ENCODE results near the gene CTNS. TPM values are rescaled to one million over a fixed set of nuclear protein-coding genes. Genes with fewer than 3 reads are reported as not detected.

The CTNS gene
- total RNA-seq, 1 donor from 2014 or later: 12.8 TPM

DNA sequence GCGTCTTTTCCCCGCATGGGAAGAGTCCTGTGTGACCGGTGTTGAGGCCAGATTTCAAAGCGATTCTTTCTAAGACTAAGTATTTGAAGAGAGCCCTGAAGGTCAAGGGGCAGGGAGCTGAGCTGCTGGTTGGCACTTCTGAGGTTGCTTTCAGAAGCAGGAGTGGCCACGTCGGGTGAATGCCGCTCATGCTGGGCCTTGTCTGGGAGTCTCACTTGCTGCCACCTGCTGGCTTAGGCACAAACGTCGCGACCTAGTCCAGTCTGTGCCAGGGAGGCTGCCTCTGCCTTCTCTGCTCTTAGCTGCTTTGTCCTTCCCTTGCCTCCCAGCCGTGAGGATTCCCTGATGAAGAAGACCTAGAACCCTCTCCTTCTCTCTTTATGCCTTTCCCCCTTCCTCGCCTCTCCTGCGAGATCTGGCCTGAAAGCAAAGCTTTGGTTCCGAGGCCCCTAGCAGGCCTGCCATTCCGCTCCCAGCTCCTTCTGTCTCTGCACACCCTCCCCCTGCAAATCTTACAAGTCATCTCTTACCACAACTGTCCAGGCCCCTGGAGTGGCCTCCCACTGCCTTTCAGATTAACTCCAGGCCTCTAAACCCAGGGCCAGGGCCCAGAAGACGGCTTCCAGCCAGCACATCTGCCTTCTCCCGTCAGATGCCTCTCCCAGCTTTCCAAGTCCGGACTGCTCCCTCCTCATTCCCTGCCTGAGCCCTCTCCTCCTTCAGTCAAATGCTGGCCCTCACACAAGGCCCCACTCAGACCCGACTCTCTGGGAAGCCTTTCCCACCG lies 11.4 kb downstream of the CTNS start:
- Mint-ChIP-seq H3K27ac (no peak overlapping the region), H3K27me3 (no peaks in the 10 kb centered on the region), H3K9me3 (no peaks in the 10 kb centered on the region), H3K4me3 (no peak overlapping the region), H3K4me1 (peaks cover 30% of the 10 kb centered on the region), H3K36me3 (ENCODE audit: low read depth) (peaks cover 16% of the 10 kb centered on the region)
- no peak for DNase-seq
- intact Hi-C loops (cut with micrococcal nuclease): loop anchor here (1.0 kb wide), 1 partner anchor 46 kb away; no protein-coding TSS in a partner anchor
- peak; percentile 29 for ATAC-seq (ENCODE audit: low read depth)
- TF ChIP-seq, protein P1, sequence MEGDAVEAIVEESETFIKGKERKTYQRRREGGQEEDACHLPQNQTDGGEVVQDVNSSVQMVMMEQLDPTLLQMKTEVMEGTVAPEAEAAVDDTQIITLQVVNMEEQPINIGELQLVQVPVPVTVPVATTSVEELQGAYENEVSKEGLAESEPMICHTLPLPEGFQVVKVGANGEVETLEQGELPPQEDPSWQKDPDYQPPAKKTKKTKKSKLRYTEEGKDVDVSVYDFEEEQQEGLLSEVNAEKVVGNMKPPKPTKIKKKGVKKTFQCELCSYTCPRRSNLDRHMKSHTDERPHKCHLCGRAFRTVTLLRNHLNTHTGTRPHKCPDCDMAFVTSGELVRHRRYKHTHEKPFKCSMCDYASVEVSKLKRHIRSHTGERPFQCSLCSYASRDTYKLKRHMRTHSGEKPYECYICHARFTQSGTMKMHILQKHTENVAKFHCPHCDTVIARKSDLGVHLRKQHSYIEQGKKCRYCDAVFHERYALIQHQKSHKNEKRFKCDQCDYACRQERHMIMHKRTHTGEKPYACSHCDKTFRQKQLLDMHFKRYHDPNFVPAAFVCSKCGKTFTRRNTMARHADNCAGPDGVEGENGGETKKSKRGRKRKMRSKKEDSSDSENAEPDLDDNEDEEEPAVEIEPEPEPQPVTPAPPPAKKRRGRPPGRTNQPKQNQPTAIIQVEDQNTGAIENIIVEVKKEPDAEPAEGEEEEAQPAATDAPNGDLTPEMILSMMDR (IDR thresholded peaks at IDR 0.05): no peak
- ChIA-PET CTCF (interaction anchor here (0.9 to 1.9 kb wide), 3 partner anchors 12 to 599 kb away, joined by 4 to 11 read pairs (median 4); partner anchors contain the start of genes CTNS and SHPK), POLR2A (interaction anchor here (0.6 to 1.0 kb wide), 2 partner anchors 10 to 19 kb away, joined by 3 to 8 read pairs; no protein-coding TSS in a partner anchor)

GRCh38 chr17:3655766-3656165 lies 19.2 kb downstream of the CTNS start:
- Mint-ChIP-seq H3K4me3 (no peak overlapping the region), H3K9me3 (no peaks in the 10 kb centered on the region), H3K4me1 (peaks cover 3% of the 10 kb centered on the region), H3K36me3 (ENCODE audit: low read depth) (peaks cover 10% of the 10 kb centered on the region), H3K27ac (no peak overlapping the region), H3K27me3 (no peaks in the 10 kb centered on the region)
- ChIA-PET POLR2A (no interaction called here), CTCF (no interaction called here)
- DNase-seq (no peak), ATAC-seq (ENCODE audit: low read depth) (no peak)
- intact Hi-C loops (cut with micrococcal nuclease): no loop called here
- TF ChIP-seq, protein P1 (IDR thresholded peaks at IDR 0.05): no peak

- TF ChIP-seq, protein P1 (IDR thresholded peaks at IDR 0.05): no peak
- no peak overlapping the region for H3K27ac Mint-ChIP-seq
- H3K4me3 Mint-ChIP-seq: no peak overlapping the region
- H3K36me3 Mint-ChIP-seq (ENCODE audit: low read depth): peaks cover 10% of the 10 kb centered on the region
- intact Hi-C loops (cut with micrococcal nuclease): no loop called here
- ATAC-seq (ENCODE audit: low read depth): no peak
- H3K9me3 Mint-ChIP-seq: no peaks in the 10 kb centered on the region
- no peak for DNase-seq
- peaks cover 3% of the 10 kb centered on the region for H3K4me1 Mint-ChIP-seq
- POLR2A ChIA-PET: no interaction called here
- CTCF ChIA-PET: no interaction called here
- H3K27me3 Mint-ChIP-seq: no peaks in the 10 kb centered on the region
Measured at GRCh38 chr17:3656353-3656752, 19.8 kb downstream of the CTNS start.

GRCh38 chr17:3656755-3657587 lies 20.4 kb downstream of the CTNS start:
- intact Hi-C loops (cut with micrococcal nuclease): no loop called here
- no peaks in the 10 kb centered on the region for H3K9me3 Mint-ChIP-seq
- ChIA-PET CTCF (no interaction called here), POLR2A (interaction anchor here (0.5 to 1.1 kb wide), 3 partner anchors 9 to 39 kb away, joined by 3 to 5 read pairs (median 3); no protein-coding TSS in a partner anchor)
- H3K36me3 Mint-ChIP-seq (ENCODE audit: low read depth): peaks cover 10% of the 10 kb centered on the region
- H3K27me3 Mint-ChIP-seq: no peaks in the 10 kb centered on the region
- TF ChIP-seq, protein P1 (IDR thresholded peaks at IDR 0.05): no peak
- H3K4me1 Mint-ChIP-seq: peaks cover 3% of the 10 kb centered on the region
- H3K27ac Mint-ChIP-seq: no peak overlapping the region
- DNase-seq (no peak), ATAC-seq (ENCODE audit: low read depth) (no peak)
- H3K4me3 Mint-ChIP-seq: no peak overlapping the region

DNA sequence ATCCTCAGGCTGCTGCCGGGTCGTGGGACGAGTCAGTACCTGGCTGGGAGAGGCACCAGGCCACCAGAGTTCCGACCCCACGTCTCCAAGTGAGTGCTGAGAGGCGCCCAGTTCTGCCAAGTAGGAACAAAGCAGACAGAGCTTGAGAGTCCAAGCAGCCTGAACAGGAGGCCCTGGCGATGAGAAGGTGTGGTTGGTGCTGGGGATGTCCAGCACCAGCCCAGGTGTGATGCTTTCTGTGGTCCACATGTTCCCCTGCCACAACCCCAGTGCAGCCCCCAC lies 21.0 kb downstream of the CTNS start:
- no peaks in the 10 kb centered on the region for H3K9me3 Mint-ChIP-seq
- H3K27me3 Mint-ChIP-seq: no peaks in the 10 kb centered on the region
- no peak for ATAC-seq (ENCODE audit: low read depth)
- intact Hi-C loops (cut with micrococcal nuclease): no loop called here
- DNase-seq: no peak
- ChIA-PET POLR2A (interaction anchor here (1.1 kb wide), 1 partner anchor 10 kb away, joined by 3 read pairs; no protein-coding TSS in a partner anchor), CTCF (no interaction called here)
- peaks cover 10% of the 10 kb centered on the region for H3K36me3 Mint-ChIP-seq (ENCODE audit: low read depth)
- no peak overlapping the region for H3K27ac Mint-ChIP-seq
- H3K4me1 Mint-ChIP-seq: peaks cover 3% of the 10 kb centered on the region
- TF ChIP-seq, protein P1 (IDR thresholded peaks at IDR 0.05): no peak
- H3K4me3 Mint-ChIP-seq: no peak overlapping the region
